Measurements from ENCODE around the gene CRYBG2. TPM values are rescaled to one million over a fixed set of nuclear protein-coding genes. Genes with fewer than 3 reads are reported as not detected.

CRYBG2 gene
- total and polyA plus RNA-seq, 2 of the 13 experiments (the other 11 are each of a cell fraction or from before 2014, with no cell fraction given), result 1.3 to 2.9 TPM

GRCh38 chr1:26350701-26351589 lies 3.0 kb downstream of the CRYBG2 start (continued):
- TF ChIP-seq THRA (CRISPR knock-in tag; IDR thresholded peaks at IDR 0.05; ENCODE audit: borderline replicate concordance) (peak; percentile 88; the same call in 1 of the 2 replicates), SPEN (CRISPR knock-in tag; IDR thresholded peaks at IDR 0.05; ENCODE audit: low read depth) (peak; percentile 80), ZNF441 (CRISPR knock-in tag; IDR thresholded peaks at IDR 0.05; ENCODE audit: borderline replicate concordance) (no peak), DPF2 (CRISPR knock-in tag; IDR thresholded peaks at IDR 0.05; ENCODE audit: borderline replicate concordance, low read depth) (peak; percentile 99), ZBTB10 (CRISPR knock-in tag; IDR thresholded peaks at IDR 0.05; ENCODE audit: borderline replicate concordance) (0 out of 2 replicates have a peak, but pooled peaks have one; percentile 50), SKIL (CRISPR knock-in tag; IDR thresholded peaks at IDR 0.05; ENCODE audit: borderline replicate concordance) (peak; percentile 86), RBM22 (optimal IDR thresholded peaks at IDR 0.05; ENCODE audit: low read length) (peak; percentile 64), ZSCAN9 (CRISPR knock-in tag; IDR thresholded peaks at IDR 0.05; ENCODE audit: borderline replicate concordance) (peak; percentile 39; the same call in 1 of the 2 replicates), ZNF180 (CRISPR knock-in tag; IDR thresholded peaks at IDR 0.05; ENCODE audit: borderline replicate concordance, low read depth) (no peak), HDAC6 (IDR thresholded peaks at IDR 0.05; ENCODE audit: low read depth, low read length) (no peak), RXRB (CRISPR knock-in tag; IDR thresholded peaks at IDR 0.05; ENCODE audit: borderline replicate concordance) (peak; percentile 88), ZNF264 (CRISPR knock-in tag; IDR thresholded peaks at IDR 0.05) (peak; percentile 75; the same call in 1 of the 2 replicates), SKI (IDR thresholded peaks at IDR 0.05; ENCODE audit: partially characterized antibody) (peak; percentile 68), AKAP8 (CRISPR knock-in tag; IDR thresholded peaks at IDR 0.05) (0 out of 2 replicates have a peak, but pooled peaks have one; percentile 39), REL (CRISPR knock-in tag; conservative IDR thresholded peaks at IDR 0.05) (0 out of 2 replicates have a peak, but pooled peaks have one; percentile 47), ZNF691 (CRISPR knock-in tag; IDR thresholded peaks at IDR 0.05; ENCODE audit: borderline replicate concordance, low read depth) (peak; percentile 94), PRPF4 (IDR thresholded peaks at IDR 0.05; ENCODE audit: low read depth, low read length, poor library complexity, severe bottlenecking) (peak; percentile 97), BCL6 (CRISPR knock-in tag; IDR thresholded peaks at IDR 0.05) (0 out of 2 replicates have a peak, but pooled peaks have one; percentile 33), ZNF235 (CRISPR knock-in tag; IDR thresholded peaks at IDR 0.05; ENCODE audit: borderline replicate concordance) (no peak), SMARCC2 (IDR thresholded peaks at IDR 0.05) (peak; percentile 65; the same call in 1 of the 2 replicates), KDM4B (CRISPR knock-in tag; IDR thresholded peaks at IDR 0.05) (peak; percentile 41; the same call in 1 of the 2 replicates)
